Stimulated activated CD4-positive, alpha-beta T cell treated with anti-CD3 and anti-CD28 coated beads, Interleukin-4, amount 100 ng/mL, for 48 hours (primary cell): ENCODE data around the gene CNNM4.

Experiments used
- DNase-seq, 2 donors: peaks; one replicate each; pipeline ENCODE4 v3.0.0-alpha.2; 2020; ENCODE audit warnings: low read depth in 2 of 2

CNNM4 gene

GRCh38 chr2:96810783-96811192 lies 50.1 kb downstream of the CNNM4 start:
- no peak for DNase-seq

- no peak for DNase-seq
Measured at GRCh38 chr2:96811917-96812316, 51.2 kb downstream of the CNNM4 start.

- DNase-seq, result no peak
Measured at GRCh38 chr2:96813656-96814055, 53.0 kb downstream of the CNNM4 start.

- DNase-seq, result peak in 1 of 2 donors; percentile 12
Measured at GRCh38 chr2:96815326-96816126, 54.8 kb downstream of the CNNM4 start.

GRCh38 chr2:96816127-96816835 lies 55.6 kb downstream of the CNNM4 start, which contains the start of gene CNNM3:
Gene CNNM3, plus strand, starts transcription at chr2:96816268. Its CDS starts 10 bp downstream, at chr2:96816278.
- peak; percentile 95 for DNase-seq

GRCh38 chr2:96816836-96817702 lies 56.4 kb downstream of the CNNM4 start:
- DNase-seq, result no peak

GRCh38 chr2:96817882-96818281 lies 57.2 kb downstream of the CNNM4 start:
- no peak for DNase-seq

GRCh38 chr2:96819128-96819875 lies 58.6 kb downstream of the CNNM4 start:
- no peak for DNase-seq

- no peak for DNase-seq
Measured at GRCh38 chr2:96819876-96820511, 59.3 kb downstream of the CNNM4 start.

- no peak for DNase-seq
Measured at GRCh38 chr2:96821113-96821675, 60.5 kb downstream of the CNNM4 start.

GRCh38 chr2:96822786-96823185 lies 62.1 kb downstream of the CNNM4 start:
- DNase-seq, result no peak

- DNase-seq, result no peak
Measured at GRCh38 chr2:96823198-96823597, 62.5 kb downstream of the CNNM4 start.

GRCh38 chr2:96824079-96824870 lies 63.6 kb downstream of the CNNM4 start:
- no peak for DNase-seq

- DNase-seq, result no peak
Measured at GRCh38 chr2:96825057-96825456, 64.4 kb downstream of the CNNM4 start.

- no peak for DNase-seq
Measured at GRCh38 chr2:96826546-96827278, 66.0 kb downstream of the CNNM4 start.

GRCh38 chr2:96828436-96828835 lies 67.7 kb downstream of the CNNM4 start:
- no peak for DNase-seq

- DNase-seq, result no peak
Measured at GRCh38 chr2:96828874-96829273, 68.2 kb downstream of the CNNM4 start.

- DNase-seq, result no peak
Measured at GRCh38 chr2:96830044-96830562, 69.4 kb downstream of the CNNM4 start.

- no peak for DNase-seq
Measured at GRCh38 chr2:96831679-96832078, 71.0 kb downstream of the CNNM4 start.
